ENCODE data around the gene RCOR1. TPM values are rescaled to one million over a fixed set of nuclear protein-coding genes. Genes with fewer than 3 reads are reported as not detected.

The RCOR1 gene
- total RNA-seq, 4 donors from 2014 or later, result 15.7 to 31.0 (median 25.8) TPM

DNA sequence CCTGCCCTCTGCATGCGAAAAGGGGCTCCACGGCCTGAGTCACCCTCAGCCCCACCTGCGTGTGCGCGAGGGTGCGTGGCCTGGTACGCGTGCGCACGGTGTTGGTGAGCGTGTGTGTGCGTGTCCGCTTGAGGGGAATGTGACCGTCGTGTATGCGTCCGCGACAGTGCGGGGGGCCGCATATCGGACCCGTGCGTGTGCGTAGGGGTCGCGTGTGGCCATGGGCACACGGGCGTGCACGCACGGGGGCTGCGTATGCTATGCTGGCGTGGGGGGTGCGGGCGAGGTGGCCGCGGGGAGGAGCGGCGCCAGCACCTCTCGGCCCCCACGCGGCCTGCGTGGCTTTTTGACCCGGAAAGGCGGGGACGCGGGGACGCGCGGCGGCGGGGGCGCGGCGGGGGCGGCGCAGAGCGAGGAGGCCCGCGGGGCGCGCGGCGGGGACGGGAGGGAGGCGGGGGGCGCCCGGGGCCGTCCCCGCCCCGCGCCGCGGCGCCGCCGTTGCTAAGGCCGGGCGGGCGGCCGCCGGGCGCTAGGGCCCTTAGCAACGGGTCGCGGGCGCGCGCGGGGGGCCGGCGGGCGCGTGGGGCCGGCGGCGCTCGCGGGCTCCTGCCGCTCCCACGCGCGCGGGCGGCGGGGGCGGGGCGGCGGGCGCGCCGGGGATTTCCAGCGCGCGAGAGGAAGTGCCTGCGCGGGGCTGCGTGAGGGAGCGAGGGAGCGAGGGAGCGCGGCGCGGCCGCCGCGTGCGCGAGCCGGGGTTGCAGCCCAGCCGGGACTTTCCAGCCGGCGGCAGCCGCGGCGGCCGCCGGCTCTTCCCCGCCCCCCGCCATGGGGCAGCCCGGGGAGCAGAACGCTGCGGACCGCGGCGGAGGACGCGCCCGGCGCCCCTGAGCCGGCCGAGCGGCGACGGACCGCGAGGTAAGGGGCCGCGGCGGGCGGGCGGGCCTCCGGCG lies 184.6 kb downstream of the RCOR1 start, which contains the start of gene TRAF3:
TRAF3 (plus strand) TSS at position 689 of the 950 bp plus-strand sequence. CDS start 92,753 bp downstream, outside the sequence.
- intact Hi-C loops (cut with DNase I; ENCODE audit: low total_unique reads), result loop anchor here (10.0 kb wide), 1 partner anchor 138 kb away; no protein-coding TSS in a partner anchor
- in situ Hi-C loops (cut with MboI; ENCODE audit: low pct_ligation_motif_present in 1 of 4, low pct_unique_long_range_greater_than_20kb in 1 of 4, low sequenced_read_pairs in 3 of 4), result no loop called here
- peaks cover 0 to 38% (median 13%) of the 10 kb centered on the region in 4 donors for H3K4me1 ChIP-seq
- 45% methylated on average over 49 of the region's 163 CpGs; no CpG with 5 or more reads in 1 of the 2 donors for WGBS, 2 donors (ENCODE audit: low coverage in 1 of 2)
- DNase-seq, result peak; percentile 76
- no peaks in the 10 kb centered on the region for H3K36me3 ChIP-seq
- H3K27me3 ChIP-seq, result no peaks in the 10 kb centered on the region
- no peak for TF ChIP-seq EP300 (IDR thresholded peaks at IDR 0.05; ENCODE audit: low read depth)
- TF ChIP-seq, protein P1, sequence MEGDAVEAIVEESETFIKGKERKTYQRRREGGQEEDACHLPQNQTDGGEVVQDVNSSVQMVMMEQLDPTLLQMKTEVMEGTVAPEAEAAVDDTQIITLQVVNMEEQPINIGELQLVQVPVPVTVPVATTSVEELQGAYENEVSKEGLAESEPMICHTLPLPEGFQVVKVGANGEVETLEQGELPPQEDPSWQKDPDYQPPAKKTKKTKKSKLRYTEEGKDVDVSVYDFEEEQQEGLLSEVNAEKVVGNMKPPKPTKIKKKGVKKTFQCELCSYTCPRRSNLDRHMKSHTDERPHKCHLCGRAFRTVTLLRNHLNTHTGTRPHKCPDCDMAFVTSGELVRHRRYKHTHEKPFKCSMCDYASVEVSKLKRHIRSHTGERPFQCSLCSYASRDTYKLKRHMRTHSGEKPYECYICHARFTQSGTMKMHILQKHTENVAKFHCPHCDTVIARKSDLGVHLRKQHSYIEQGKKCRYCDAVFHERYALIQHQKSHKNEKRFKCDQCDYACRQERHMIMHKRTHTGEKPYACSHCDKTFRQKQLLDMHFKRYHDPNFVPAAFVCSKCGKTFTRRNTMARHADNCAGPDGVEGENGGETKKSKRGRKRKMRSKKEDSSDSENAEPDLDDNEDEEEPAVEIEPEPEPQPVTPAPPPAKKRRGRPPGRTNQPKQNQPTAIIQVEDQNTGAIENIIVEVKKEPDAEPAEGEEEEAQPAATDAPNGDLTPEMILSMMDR (IDR thresholded peaks at IDR 0.05), result no peak
- no peak for TF ChIP-seq POLR2A (IDR thresholded peaks at IDR 0.05)
- peak in 2 of 3 donors; percentile 14 to 33 for TF ChIP-seq POLR2AphosphoS5 (IDR thresholded peaks at IDR 0.05)
- H3K9me3 ChIP-seq, result no peaks in the 10 kb centered on the region
- peak within 1 kb of the TSS; percentile 72 to 99 (median 86) for H3K4me3 ChIP-seq
- peak within 1 kb of the TSS; percentile 93 to 97 (median 95) for H3K27ac ChIP-seq

DNA sequence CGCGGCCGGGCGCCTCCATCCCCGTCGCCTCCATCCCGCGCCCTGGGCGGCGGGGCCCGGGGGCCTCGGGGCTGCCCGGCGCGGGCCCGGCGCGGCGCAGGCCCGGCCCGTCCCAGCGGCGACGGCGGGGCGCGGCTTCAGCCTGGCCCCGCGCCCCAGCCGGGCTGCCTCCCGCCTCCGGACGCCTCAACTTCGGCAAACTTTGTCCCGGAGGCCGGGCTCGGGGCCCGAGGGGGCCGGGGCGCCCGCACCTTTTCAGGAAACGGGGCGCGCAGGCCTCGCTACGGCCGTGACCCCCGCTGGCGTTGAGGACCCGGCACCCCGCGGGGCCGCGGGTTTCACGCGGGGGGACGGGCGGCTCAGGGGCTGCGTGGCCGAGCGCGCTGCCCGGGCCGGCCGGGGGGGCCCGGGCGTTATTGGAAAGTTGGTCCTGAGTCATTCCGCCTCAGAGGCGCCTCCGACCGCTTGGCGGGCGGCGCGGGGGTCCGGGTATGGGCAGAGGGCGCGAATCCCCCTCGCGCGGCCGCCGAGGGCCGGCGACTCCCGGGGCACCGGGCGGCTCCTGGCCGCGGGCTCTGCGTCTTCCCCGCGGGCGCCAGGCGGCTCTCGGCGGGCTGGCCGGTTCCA lies 185.4 kb downstream of the RCOR1 start:
- no peak for TF ChIP-seq POLR2AphosphoS5 (IDR thresholded peaks at IDR 0.05)
- TF ChIP-seq, protein P1 (IDR thresholded peaks at IDR 0.05), result no peak
- no peak for TF ChIP-seq EP300 (IDR thresholded peaks at IDR 0.05; ENCODE audit: low read depth)
- no peak for TF ChIP-seq POLR2A (IDR thresholded peaks at IDR 0.05)
- in situ Hi-C loops (cut with MboI; ENCODE audit: low pct_ligation_motif_present in 1 of 4, low pct_unique_long_range_greater_than_20kb in 1 of 4, low sequenced_read_pairs in 3 of 4), result no loop called here
- Histone ChIP-seq H3K36me3 (no peaks in the 10 kb centered on the region), H3K4me1 (peaks cover 0 to 38% (median 13%) of the 10 kb centered on the region in 4 donors), H3K27me3 (no peaks in the 10 kb centered on the region), H3K9me3 (no peaks in the 10 kb centered on the region), H3K4me3 (peak overlapping the region; percentile 72 to 99 (median 86)), H3K27ac (peak overlapping the region; percentile 93 to 97 (median 95))
- WGBS, 2 donors (ENCODE audit: low coverage in 1 of 2), result 1% methylated on average over 50 of the region's 98 CpGs; no CpG with 5 or more reads in 1 of the 2 donors
- intact Hi-C loops (cut with DNase I; ENCODE audit: low total_unique reads), result loop anchor here (10.0 kb wide), 1 partner anchor 137 kb away; no protein-coding TSS in a partner anchor
- DNase-seq, result peak; percentile 26

DNA sequence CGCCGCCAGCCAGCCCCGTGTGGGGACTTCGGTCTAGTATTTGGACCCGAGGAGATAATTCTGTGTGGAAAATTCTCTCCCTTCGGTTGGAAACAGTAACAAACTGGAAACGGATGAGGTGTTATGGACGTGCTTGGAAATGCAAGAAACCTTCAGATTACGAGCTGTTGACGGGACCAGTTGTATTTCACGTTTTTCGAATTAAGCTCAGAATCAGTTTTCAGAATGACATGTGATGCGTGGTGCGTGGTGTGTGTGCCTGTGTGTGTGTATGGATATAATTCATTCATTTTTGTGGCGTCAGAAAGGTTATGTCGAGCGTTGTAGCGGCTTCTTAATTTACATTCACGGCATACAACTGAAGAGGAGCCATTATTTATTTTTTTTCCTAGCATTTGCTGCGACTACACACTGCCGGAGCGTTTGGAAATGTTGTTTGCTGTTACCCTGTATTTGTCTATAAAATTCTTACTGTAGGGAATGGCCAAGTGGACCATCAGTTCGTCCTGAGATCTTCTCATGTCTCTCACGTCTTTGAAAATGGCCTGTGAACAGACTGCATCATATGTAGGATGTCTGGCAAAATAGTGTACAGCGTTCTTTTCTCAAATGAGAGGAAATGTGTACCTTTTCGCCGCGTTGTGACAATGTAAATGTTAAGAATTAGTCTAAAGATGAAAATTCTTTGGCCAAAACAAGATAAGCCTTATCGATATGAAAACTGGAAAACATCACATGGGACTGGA lies 186.1 kb downstream of the RCOR1 start:
- Histone ChIP-seq H3K4me1 (peaks cover 0 to 38% (median 13%) of the 10 kb centered on the region in 4 donors), H3K36me3 (no peaks in the 10 kb centered on the region), H3K27ac (peak overlapping the region; percentile 93 to 97 (median 95)), H3K9me3 (no peaks in the 10 kb centered on the region), H3K4me3 (peak overlapping the region; percentile 72 to 99 (median 86)), H3K27me3 (no peaks in the 10 kb centered on the region)
- in situ Hi-C loops (cut with MboI; ENCODE audit: low pct_ligation_motif_present in 1 of 4, low pct_unique_long_range_greater_than_20kb in 1 of 4, low sequenced_read_pairs in 3 of 4) (no loop called here), intact Hi-C loops (cut with DNase I; ENCODE audit: low total_unique reads) (loop anchor here (10.0 kb wide), 1 partner anchor 136 kb away; no protein-coding TSS in a partner anchor)
- no peak for DNase-seq
- TF ChIP-seq POLR2AphosphoS5 (IDR thresholded peaks at IDR 0.05) (no peak), EP300 (IDR thresholded peaks at IDR 0.05; ENCODE audit: low read depth) (no peak)
- TF ChIP-seq, protein P1 (IDR thresholded peaks at IDR 0.05), result no peak
- 7 to 15% methylated on average over 17 to 29 of the region's 29 CpGs for WGBS, 2 donors (ENCODE audit: low coverage in 1 of 2)

All from transverse colon (tissue), 4 donors.